Endodermal cell (in vitro differentiated cells): ENCODE data around the gene ATP2B2. TPM values are rescaled to one million over a fixed set of nuclear protein-coding genes. Genes with fewer than 3 reads are reported as not detected.

ENCODE experiments used
- DNase-seq: peaks from one replicate; pipeline ENCODE4 v3.0.0-alpha.2; 2017
- H3K27ac ChIP-seq: 2 replicates; pipeline ENCODE4 v1.5.1; 2013; ENCODE audit warnings: mild to moderate bottlenecking, low read depth, low read length, moderate library complexity
- H3K27me3 ChIP-seq: 2 replicates; pipeline ENCODE4 v1.6.1; 2013; ENCODE audit warnings: mild to moderate bottlenecking, low read length, moderate library complexity; ENCODE audit not compliant: insufficient read depth, control insufficient read depth, poor library complexity, severe bottlenecking
- H3K36me3 ChIP-seq: 2 replicates; pipeline ENCODE4 v1.7.0; 2013; ENCODE audit warnings: mild to moderate bottlenecking, low read length, moderate library complexity; ENCODE audit not compliant: control insufficient read depth, insufficient read depth
- H3K4me1 ChIP-seq: one replicate; pipeline ENCODE4 v1.7.0; 2013; ENCODE audit warnings: low read length; ENCODE audit not compliant: control insufficient read depth, insufficient read depth
- H3K4me3 ChIP-seq: 2 replicates; pipeline ENCODE4 v1.5.1; 2013; ENCODE audit warnings: mild to moderate bottlenecking, low read length, moderate library complexity
- H3K9ac ChIP-seq: 2 replicates; pipeline ENCODE4 v1.6.1; 2013; ENCODE audit warnings: mild to moderate bottlenecking, low read length, moderate library complexity; ENCODE audit not compliant: poor library complexity, severe bottlenecking; ENCODE audit errors: extremely low read depth
- H3K9me3 ChIP-seq: 2 replicates; pipeline ENCODE4 v1.6.1; 2013; ENCODE audit warnings: mild to moderate bottlenecking, low read length, moderate library complexity; ENCODE audit not compliant: control insufficient read depth
- H3K27ac Mint-ChIP-seq: 2 replicates; pipeline ENCODE4 v1.8.0; 2020; ENCODE audit warnings: mixed read lengths
- H3K27me3 Mint-ChIP-seq: 2 replicates; pipeline ENCODE4 v1.8.0; 2021; ENCODE audit warnings: mild to moderate bottlenecking, mixed read lengths; ENCODE audit not compliant: insufficient read depth
- H3K36me3 Mint-ChIP-seq: 2 replicates; pipeline ENCODE4 v1.8.0; 2020; ENCODE audit warnings: low read depth, mixed read lengths
- H3K4me1 Mint-ChIP-seq: 2 replicates; pipeline ENCODE4 v1.8.0; 2020; ENCODE audit warnings: mixed read lengths
- H3K4me3 Mint-ChIP-seq: 2 replicates; pipeline ENCODE4 v1.8.0; 2020; ENCODE audit warnings: mild to moderate bottlenecking, moderate library complexity, mixed read lengths
- H3K9me3 Mint-ChIP-seq: 2 replicates; pipeline ENCODE4 v1.8.0; 2020; ENCODE audit warnings: mild to moderate bottlenecking, mixed read lengths
- WGBS, 2 experiments: methylation state at CpG; one replicate each; pipeline versions ENCODE4 v1.1.5 to v1.1.7; 2013; ENCODE audit warnings: missing lambda C conversion rate in 2 of 2, mixed read lengths in 1 of 2; ENCODE audit not compliant: insufficient coverage in 1 of 2, insufficient read length in 1 of 2; 5-methylcytosine and 5-hydroxymethylcytosine counted together
- total RNA-seq, 2 donors: library from RNA; stranded (reverse); fragmentation: NEBNext Ultra II Directional in 1 of 2; extraction: Animal tissue kit (Norgen Biotek cat#: 25700) in 1 of 2; gene quantifications; 2 replicates in 1 of 2; 3 replicates in 1 of 2; pipeline ENCODE4 v1.2.1, GENCODE V29; 2021
- TF ChIP-seq, protein P1 (sequence below): fragments of 200-600 bp; sonication (generic); conservative IDR thresholded peaks from 2 replicates; pipeline ENCODE4 v1.5.0; 2021; ENCODE audit warnings: antibody characterized with exemption, mild to moderate bottlenecking

ATP2B2 gene
- total RNA-seq, 2 donors from 2014 or later = 0.09 TPM; not detected in 1

DNA sequence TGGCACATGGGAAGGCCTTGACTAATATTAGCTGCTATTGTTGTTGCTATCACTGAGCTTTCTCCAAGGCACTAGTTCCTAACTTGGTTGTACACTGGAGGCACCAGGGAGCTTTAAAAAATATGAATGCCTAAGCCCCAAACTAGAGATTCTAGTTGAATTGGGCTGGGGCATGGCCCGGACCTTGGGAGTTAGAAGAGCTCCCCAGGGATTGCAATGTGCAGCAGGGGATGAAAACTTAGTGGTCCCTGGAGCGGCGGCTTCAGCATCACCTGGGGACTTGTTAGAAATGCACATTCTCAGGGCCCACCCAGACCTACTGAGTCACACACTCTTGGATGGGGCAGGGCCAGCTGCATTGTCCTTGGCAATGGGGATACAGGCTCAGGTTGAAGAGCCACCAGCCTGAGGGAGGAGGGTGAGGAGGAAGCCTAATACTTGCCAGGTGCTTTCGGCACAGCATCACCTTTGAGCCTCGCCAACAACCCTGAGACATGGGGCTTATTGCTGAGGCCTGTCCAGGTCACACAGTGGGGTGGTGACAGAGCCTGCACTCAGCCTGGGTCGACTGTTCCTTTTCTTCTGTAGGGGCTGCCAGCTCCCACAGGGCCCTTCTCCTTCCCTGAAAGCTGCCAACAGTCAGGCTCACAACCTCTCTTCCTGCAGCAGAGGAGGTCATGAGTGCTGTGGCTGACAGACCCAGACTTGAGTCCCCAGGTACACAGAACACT, 84.5 kb downstream of the ATP2B2 start:
- TF ChIP-seq, protein P1, sequence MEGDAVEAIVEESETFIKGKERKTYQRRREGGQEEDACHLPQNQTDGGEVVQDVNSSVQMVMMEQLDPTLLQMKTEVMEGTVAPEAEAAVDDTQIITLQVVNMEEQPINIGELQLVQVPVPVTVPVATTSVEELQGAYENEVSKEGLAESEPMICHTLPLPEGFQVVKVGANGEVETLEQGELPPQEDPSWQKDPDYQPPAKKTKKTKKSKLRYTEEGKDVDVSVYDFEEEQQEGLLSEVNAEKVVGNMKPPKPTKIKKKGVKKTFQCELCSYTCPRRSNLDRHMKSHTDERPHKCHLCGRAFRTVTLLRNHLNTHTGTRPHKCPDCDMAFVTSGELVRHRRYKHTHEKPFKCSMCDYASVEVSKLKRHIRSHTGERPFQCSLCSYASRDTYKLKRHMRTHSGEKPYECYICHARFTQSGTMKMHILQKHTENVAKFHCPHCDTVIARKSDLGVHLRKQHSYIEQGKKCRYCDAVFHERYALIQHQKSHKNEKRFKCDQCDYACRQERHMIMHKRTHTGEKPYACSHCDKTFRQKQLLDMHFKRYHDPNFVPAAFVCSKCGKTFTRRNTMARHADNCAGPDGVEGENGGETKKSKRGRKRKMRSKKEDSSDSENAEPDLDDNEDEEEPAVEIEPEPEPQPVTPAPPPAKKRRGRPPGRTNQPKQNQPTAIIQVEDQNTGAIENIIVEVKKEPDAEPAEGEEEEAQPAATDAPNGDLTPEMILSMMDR = no peak
- Mint-ChIP-seq H3K9me3 (no peaks in the 10 kb centered on the region), H3K27ac (no peak overlapping the region), H3K4me1 (no peaks in the 10 kb centered on the region), H3K36me3 (no peaks in the 10 kb centered on the region), H3K27me3 (no peaks in the 10 kb centered on the region), H3K4me3 (no peak overlapping the region)
- Histone ChIP-seq H3K27me3 (no peaks in the 10 kb centered on the region), H3K4me3 (no peak overlapping the region), H3K36me3 (no peaks in the 10 kb centered on the region), H3K27ac (no peak overlapping the region), H3K9ac (no peak overlapping the region), H3K4me1 (no peaks in the 10 kb centered on the region), H3K9me3 (no peaks in the 10 kb centered on the region)
- DNase-seq = no peak
- 86 to 98% methylated on average over 5 to 6 of the region's 6 CpGs for WGBS, 2 experiments

DNA sequence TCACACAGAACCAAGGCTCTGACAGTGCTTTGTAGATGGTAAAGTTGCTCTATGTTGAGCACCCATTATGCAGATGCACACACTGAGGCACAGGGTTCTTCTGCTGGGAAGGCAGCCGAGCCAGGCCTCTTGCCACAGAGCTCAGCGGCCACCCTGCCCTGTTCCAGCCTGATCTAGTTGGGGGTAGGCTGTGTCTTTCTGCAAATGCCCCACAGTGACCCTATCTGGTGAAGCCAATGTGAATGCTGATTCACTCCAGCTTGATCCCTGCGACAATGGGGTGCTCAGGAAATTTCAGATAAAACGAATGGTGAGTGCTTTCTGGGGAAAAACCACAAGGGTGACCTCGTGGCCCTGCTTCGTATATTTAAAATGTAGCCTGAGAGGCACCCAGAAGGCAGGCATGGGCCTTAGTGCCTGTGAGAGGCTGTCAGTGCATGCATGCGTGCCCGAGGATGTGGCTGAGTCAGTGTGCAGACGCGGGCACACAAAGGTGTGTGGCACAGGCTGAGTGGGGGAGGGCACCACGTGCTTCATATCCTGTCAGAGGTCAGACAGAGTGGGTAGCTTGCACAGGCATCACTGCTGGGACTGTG, 85.7 kb downstream of the ATP2B2 start:
- no peak for DNase-seq
- Histone ChIP-seq H3K9me3 (no peaks in the 10 kb centered on the region), H3K36me3 (no peaks in the 10 kb centered on the region), H3K27me3 (no peaks in the 10 kb centered on the region), H3K4me1 (no peaks in the 10 kb centered on the region), H3K9ac (no peak overlapping the region), H3K27ac (no peak overlapping the region), H3K4me3 (no peak overlapping the region)
- H3K27ac Mint-ChIP-seq = no peak overlapping the region
- no peaks in the 10 kb centered on the region for H3K27me3 Mint-ChIP-seq
- H3K36me3 Mint-ChIP-seq = no peaks in the 10 kb centered on the region
- no peaks in the 10 kb centered on the region for H3K4me1 Mint-ChIP-seq
- no peak overlapping the region for H3K4me3 Mint-ChIP-seq
- 88 to 91% methylated on average over 8 to 11 of the region's 11 CpGs for WGBS, 2 experiments
- TF ChIP-seq, protein P1 = no peak
- H3K9me3 Mint-ChIP-seq = no peaks in the 10 kb centered on the region

DNA sequence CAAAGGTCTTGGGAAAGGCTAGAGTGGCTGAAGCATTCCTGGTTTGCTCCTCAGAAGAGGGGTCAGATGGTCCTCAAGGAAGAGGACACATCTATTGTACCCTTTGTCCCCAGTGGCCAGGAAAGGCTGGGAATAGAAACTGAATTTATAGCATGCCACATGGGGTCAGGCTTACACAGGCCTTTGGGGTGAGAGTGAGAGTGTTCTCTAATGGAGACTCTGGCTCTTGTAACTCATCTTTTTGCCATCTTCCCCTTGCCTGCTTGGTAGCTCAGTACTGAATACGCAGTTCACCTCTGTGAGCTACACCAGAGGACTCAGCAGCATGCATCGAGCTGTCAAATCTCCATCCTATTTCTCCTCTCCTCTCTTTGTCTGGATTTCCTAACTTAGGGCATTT, 87.5 kb downstream of the ATP2B2 start:
- H3K4me3 ChIP-seq = no peak overlapping the region
- Mint-ChIP-seq H3K27ac (no peak overlapping the region), H3K27me3 (no peaks in the 10 kb centered on the region), H3K36me3 (no peaks in the 10 kb centered on the region), H3K9me3 (no peaks in the 10 kb centered on the region), H3K4me1 (no peaks in the 10 kb centered on the region), H3K4me3 (no peak overlapping the region)
- no peaks in the 10 kb centered on the region for H3K27me3 ChIP-seq
- WGBS, 2 experiments = 92 to 100% methylated on average over 2 of the region's 2 CpGs
- H3K36me3 ChIP-seq = no peaks in the 10 kb centered on the region
- H3K9me3 ChIP-seq = no peaks in the 10 kb centered on the region
- H3K27ac ChIP-seq = no peak overlapping the region
- H3K4me1 ChIP-seq = no peaks in the 10 kb centered on the region
- TF ChIP-seq, protein P1 = peak; percentile 30
- no peak for DNase-seq
- H3K9ac ChIP-seq = no peak overlapping the region
